Memory B cell (primary cell): ENCODE measurements around the gene ZNF366.

Source experiments
- ATAC-seq: fragments of 150-1000 bp; cut with Tn5 transposase; 2 replicates; pipeline ENCODE4 v1.10.0; 2021; ENCODE audit warnings: low read depth, mild to moderate bottlenecking, moderate library complexity
- DNase-seq, 2 donors: peaks; one replicate each; pipeline ENCODE4 v3.0.0; 2022; ENCODE audit warnings: low spot score in 2 of 2
- H3K27ac Mint-ChIP-seq: one replicate; pipeline ENCODE4 v1.8.0; 2022; ENCODE audit warnings: mild to moderate bottlenecking, moderate library complexity, mixed read lengths
- H3K27me3 Mint-ChIP-seq: one replicate; pipeline ENCODE4 v1.8.0; 2022; ENCODE audit warnings: mixed read lengths
- H3K36me3 Mint-ChIP-seq: one replicate; pipeline ENCODE4 v1.8.0; 2022; ENCODE audit warnings: mild to moderate bottlenecking, mixed read lengths
- H3K4me1 Mint-ChIP-seq: one replicate; pipeline ENCODE4 v1.8.0; 2022; ENCODE audit warnings: mixed read lengths
- H3K4me3 Mint-ChIP-seq: one replicate; pipeline ENCODE4 v1.8.0; 2022; ENCODE audit warnings: mild to moderate bottlenecking, moderate library complexity, mixed read lengths
- H3K9me3 Mint-ChIP-seq: one replicate; pipeline ENCODE4 v1.8.0; 2022; ENCODE audit warnings: mixed read lengths

The ZNF366 gene

DNA sequence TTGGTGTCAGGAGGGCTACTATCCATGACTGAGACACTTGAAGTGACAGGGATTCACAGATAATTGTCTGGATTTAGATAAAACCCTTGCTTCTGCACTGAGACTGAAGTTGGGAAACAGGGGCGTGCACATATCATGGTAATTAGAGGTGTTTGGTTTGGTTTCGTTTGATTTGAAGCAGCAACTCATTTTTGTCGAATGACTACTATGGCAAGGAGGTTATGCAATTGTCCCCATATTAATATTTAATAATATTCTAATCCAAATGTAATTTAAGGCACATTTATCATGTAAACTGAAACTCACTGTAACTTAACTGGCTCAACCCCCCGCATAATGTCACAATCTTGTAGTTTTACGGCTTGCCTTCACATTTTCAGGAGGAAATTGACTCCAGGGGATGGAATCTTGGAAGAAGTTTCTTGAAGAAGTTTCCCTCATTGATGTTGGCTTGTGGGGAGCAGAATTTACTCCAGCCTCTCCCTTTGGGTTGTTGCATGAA lies 12.5 kb downstream of the ZNF366 start:
- DNase-seq (no peak), ATAC-seq (no peak)
- H3K27ac Mint-ChIP-seq: no peak overlapping the region
- H3K9me3 Mint-ChIP-seq: no peaks in the 10 kb centered on the region
- H3K4me3 Mint-ChIP-seq: no peak overlapping the region
- H3K36me3 Mint-ChIP-seq: no peaks in the 10 kb centered on the region
- H3K27me3 Mint-ChIP-seq: peaks cover 3% of the 10 kb centered on the region
- H3K4me1 Mint-ChIP-seq: no peaks in the 10 kb centered on the region

DNA sequence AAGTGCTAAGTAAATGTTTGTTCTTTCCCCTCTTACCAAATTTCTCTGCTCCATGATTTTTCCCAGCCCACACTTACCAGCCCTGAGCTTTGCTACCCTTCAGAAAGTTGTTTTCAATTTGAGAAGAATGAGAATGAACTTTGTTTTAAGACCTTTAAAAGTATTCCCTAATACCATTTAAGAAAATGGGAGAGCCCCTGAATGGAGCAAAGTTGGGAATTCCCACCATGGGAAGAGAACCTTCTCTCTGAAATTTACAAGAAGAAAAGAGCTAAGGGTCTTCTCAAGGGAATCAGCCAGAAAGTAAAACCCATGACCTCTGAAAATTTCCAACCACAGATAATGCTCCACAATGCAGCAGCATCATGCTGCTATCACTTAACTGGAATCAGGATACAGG lies 17.7 kb downstream of the ZNF366 start:
- no peaks in the 10 kb centered on the region for H3K36me3 Mint-ChIP-seq
- H3K4me3 Mint-ChIP-seq: no peak overlapping the region
- H3K27me3 Mint-ChIP-seq: peaks cover 5% of the 10 kb centered on the region
- ATAC-seq: no peak
- no peaks in the 10 kb centered on the region for H3K9me3 Mint-ChIP-seq
- DNase-seq: no peak
- no peak overlapping the region for H3K27ac Mint-ChIP-seq
- H3K4me1 Mint-ChIP-seq: no peaks in the 10 kb centered on the region

GRCh38 chr5:72488756-72489155 lies 18.5 kb downstream of the ZNF366 start:
- Mint-ChIP-seq H3K4me1 (no peaks in the 10 kb centered on the region), H3K9me3 (no peaks in the 10 kb centered on the region), H3K4me3 (no peak overlapping the region), H3K27ac (no peak overlapping the region), H3K27me3 (peaks cover 5% of the 10 kb centered on the region), H3K36me3 (no peaks in the 10 kb centered on the region)
- DNase-seq: no peak
- ATAC-seq: no peak

DNA sequence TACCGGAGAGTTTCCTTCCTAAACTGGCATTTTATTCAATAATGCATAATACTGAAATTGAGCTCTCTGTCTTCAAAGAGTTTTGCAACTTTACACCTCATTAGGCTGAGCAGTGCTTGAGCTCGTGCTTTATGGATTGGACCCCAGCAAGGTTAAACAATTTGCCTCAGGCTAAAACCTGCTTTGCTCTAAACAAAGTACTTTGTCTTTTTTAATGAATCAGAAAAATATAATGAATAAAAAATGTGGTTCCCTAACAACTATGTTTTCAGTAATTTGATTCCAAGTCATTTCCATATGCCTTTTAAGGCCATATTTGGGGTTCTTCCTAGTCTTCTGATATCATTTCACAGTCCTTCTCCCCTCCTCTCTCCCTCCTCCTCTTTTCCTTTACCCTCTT lies 20.0 kb downstream of the ZNF366 start:
- no peak overlapping the region for H3K4me3 Mint-ChIP-seq
- no peaks in the 10 kb centered on the region for H3K9me3 Mint-ChIP-seq
- no peak for ATAC-seq
- H3K27me3 Mint-ChIP-seq: peaks cover 5% of the 10 kb centered on the region
- no peaks in the 10 kb centered on the region for H3K4me1 Mint-ChIP-seq
- no peak for DNase-seq
- no peaks in the 10 kb centered on the region for H3K36me3 Mint-ChIP-seq
- H3K27ac Mint-ChIP-seq: no peak overlapping the region

GRCh38 chr5:72486371-72486770 lies 20.8 kb downstream of the ZNF366 start:
- peaks cover 5% of the 10 kb centered on the region for H3K27me3 Mint-ChIP-seq
- H3K36me3 Mint-ChIP-seq: no peaks in the 10 kb centered on the region
- no peaks in the 10 kb centered on the region for H3K4me1 Mint-ChIP-seq
- ATAC-seq (no peak), DNase-seq (no peak)
- no peak overlapping the region for H3K27ac Mint-ChIP-seq
- H3K4me3 Mint-ChIP-seq: no peak overlapping the region
- H3K9me3 Mint-ChIP-seq: no peaks in the 10 kb centered on the region

DNA sequence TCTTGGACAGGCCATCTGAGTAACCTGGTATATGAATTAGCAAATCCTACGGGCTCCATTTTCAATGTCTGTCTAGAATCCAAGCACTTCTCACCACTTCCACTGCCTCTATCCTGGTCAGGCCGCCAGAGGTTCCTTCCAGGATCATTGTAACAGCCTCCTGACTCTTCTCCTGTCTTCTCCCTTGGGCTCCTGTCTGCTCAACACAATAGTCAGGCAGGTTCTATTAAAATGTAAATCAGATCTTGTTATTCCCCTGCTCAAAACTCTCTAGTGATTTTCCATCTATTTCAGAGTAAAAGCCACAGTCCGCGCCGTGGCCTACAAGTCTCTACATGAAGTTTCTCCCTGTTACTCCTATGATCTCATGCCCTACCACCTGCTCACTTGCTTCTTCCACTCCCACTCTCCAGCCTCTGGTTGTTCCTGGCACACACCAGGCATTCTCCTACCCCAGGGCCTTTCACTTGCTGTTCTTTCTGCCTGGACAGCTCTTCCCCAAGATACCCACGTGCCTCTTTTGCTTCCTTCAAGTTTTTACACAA lies 21.7 kb downstream of the ZNF366 start:
- DNase-seq (no peak), ATAC-seq (no peak)
- Mint-ChIP-seq H3K4me3 (no peak overlapping the region), H3K27ac (no peak overlapping the region), H3K27me3 (peaks cover 3% of the 10 kb centered on the region), H3K36me3 (no peaks in the 10 kb centered on the region), H3K4me1 (no peaks in the 10 kb centered on the region), H3K9me3 (no peaks in the 10 kb centered on the region)

DNA sequence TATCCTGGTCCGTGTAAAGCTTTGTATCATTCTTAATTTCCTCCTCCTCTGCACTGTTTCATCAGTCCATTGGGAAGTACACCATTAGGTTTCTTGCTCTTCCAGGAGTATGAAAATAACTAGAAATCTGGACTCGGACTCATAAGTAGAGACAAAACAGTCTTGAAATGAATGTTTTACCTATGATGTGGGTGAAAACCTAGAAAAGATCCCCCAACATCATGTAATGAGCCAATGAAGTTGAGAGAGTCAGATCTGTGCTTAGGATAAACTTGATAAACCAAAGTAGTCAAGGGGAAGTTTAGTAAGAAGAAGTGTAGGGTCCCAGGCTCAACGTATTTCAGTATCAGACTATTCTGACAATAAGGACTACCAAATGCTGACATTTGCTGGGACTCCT lies 25.2 kb downstream of the ZNF366 start:
- no peaks in the 10 kb centered on the region for H3K9me3 Mint-ChIP-seq
- H3K36me3 Mint-ChIP-seq: no peaks in the 10 kb centered on the region
- ATAC-seq (no peak), DNase-seq (no peak)
- H3K4me1 Mint-ChIP-seq: no peaks in the 10 kb centered on the region
- H3K27me3 Mint-ChIP-seq: peaks cover 3% of the 10 kb centered on the region
- H3K27ac Mint-ChIP-seq: no peak overlapping the region
- no peak overlapping the region for H3K4me3 Mint-ChIP-seq

GRCh38 chr5:72480841-72481240 lies 26.4 kb downstream of the ZNF366 start:
- Mint-ChIP-seq H3K4me3 (no peak overlapping the region), H3K27me3 (peaks cover 2% of the 10 kb centered on the region), H3K4me1 (no peaks in the 10 kb centered on the region), H3K9me3 (no peaks in the 10 kb centered on the region), H3K27ac (no peak overlapping the region), H3K36me3 (no peaks in the 10 kb centered on the region)
- ATAC-seq: no peak
- no peak for DNase-seq

- ATAC-seq (no peak), DNase-seq (no peak)
- Mint-ChIP-seq H3K4me1 (no peaks in the 10 kb centered on the region), H3K9me3 (no peaks in the 10 kb centered on the region), H3K4me3 (no peak overlapping the region), H3K27ac (no peak overlapping the region), H3K27me3 (no peaks in the 10 kb centered on the region), H3K36me3 (no peaks in the 10 kb centered on the region)
These were observed 27.3 kb downstream of the ZNF366 start for GRCh38 chr5:72479921-72480320.

GRCh38 chr5:72478684-72479083 lies 28.5 kb downstream of the ZNF366 start:
- no peak for ATAC-seq
- Mint-ChIP-seq H3K27ac (no peak overlapping the region), H3K36me3 (no peaks in the 10 kb centered on the region), H3K4me3 (no peak overlapping the region), H3K27me3 (peaks cover under 1% of the 10 kb centered on the region), H3K9me3 (no peaks in the 10 kb centered on the region), H3K4me1 (no peaks in the 10 kb centered on the region)
- DNase-seq: no peak

GRCh38 chr5:72478276-72478675 lies 28.9 kb downstream of the ZNF366 start:
- DNase-seq (no peak), ATAC-seq (no peak)
- H3K4me1 Mint-ChIP-seq: no peaks in the 10 kb centered on the region
- no peak overlapping the region for H3K4me3 Mint-ChIP-seq
- peaks cover 5% of the 10 kb centered on the region for H3K27me3 Mint-ChIP-seq
- no peaks in the 10 kb centered on the region for H3K9me3 Mint-ChIP-seq
- no peak overlapping the region for H3K27ac Mint-ChIP-seq
- no peaks in the 10 kb centered on the region for H3K36me3 Mint-ChIP-seq

GRCh38 chr5:72477644-72478043 lies 29.6 kb downstream of the ZNF366 start:
- Mint-ChIP-seq H3K4me1 (no peaks in the 10 kb centered on the region), H3K36me3 (no peaks in the 10 kb centered on the region), H3K27ac (no peak overlapping the region), H3K27me3 (peaks cover 7% of the 10 kb centered on the region), H3K4me3 (no peak overlapping the region), H3K9me3 (no peaks in the 10 kb centered on the region)
- DNase-seq (no peak), ATAC-seq (no peak)

DNA sequence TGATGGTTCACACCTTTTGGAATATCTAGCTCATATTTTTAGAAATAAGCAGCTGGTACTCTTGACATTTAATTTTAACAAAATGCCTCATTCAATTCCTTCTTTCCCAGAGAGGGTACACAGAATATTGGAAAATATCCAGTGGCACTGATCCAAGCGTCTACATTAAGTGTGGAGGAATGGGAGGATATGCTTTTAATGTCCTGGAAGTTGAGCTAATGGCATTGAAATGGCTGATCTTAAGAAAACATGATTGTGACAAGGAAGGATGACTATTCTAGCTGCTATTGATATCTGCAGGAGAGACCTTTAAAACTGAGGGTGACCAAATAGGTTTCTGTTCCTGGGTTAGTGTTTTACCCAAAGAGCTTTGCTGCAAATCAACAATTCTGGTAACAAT lies 30.0 kb downstream of the ZNF366 start:
- no peaks in the 10 kb centered on the region for H3K9me3 Mint-ChIP-seq
- ATAC-seq: no peak

GRCh38 chr5:72476721-72477120 lies 30.5 kb downstream of the ZNF366 start:
- Mint-ChIP-seq H3K4me3 (no peak overlapping the region), H3K36me3 (no peaks in the 10 kb centered on the region), H3K27ac (no peak overlapping the region), H3K4me1 (peaks cover 3% of the 10 kb centered on the region), H3K9me3 (no peaks in the 10 kb centered on the region), H3K27me3 (peaks cover 7% of the 10 kb centered on the region)
- DNase-seq (no peak), ATAC-seq (no peak)

More for the DNA sequence above, 30.0 kb downstream of the ZNF366 start:
- Mint-ChIP-seq H3K4me3 (no peak overlapping the region), H3K36me3 (no peaks in the 10 kb centered on the region), H3K4me1 (no peaks in the 10 kb centered on the region), H3K27ac (no peak overlapping the region), H3K27me3 (peaks cover 7% of the 10 kb centered on the region)
- no peak for DNase-seq

DNA sequence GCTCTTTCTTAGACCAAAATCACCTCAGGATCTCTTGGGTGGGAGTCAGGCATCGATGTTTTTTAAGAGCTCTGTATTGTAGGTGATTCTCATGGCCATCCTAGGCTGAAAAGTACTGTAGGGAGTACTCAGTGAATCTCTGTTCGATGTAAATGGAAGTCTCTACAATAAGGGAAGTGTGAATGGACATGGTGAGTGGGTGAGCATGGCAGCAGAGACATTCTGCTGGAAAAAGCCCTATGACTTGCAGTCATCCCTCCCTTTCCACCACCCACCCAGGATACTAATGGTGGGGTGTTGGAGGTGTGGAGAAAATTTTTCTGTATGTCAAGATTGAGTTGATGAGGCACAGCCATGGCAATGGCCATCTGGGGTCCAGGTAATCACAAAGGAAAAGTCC lies 30.9 kb downstream of the ZNF366 start:
- H3K27ac Mint-ChIP-seq: no peak overlapping the region
- H3K36me3 Mint-ChIP-seq: no peaks in the 10 kb centered on the region
- ATAC-seq (no peak), DNase-seq (no peak)
- no peak overlapping the region for H3K4me3 Mint-ChIP-seq
- H3K27me3 Mint-ChIP-seq: peaks cover 8% of the 10 kb centered on the region
- H3K4me1 Mint-ChIP-seq: peaks cover 3% of the 10 kb centered on the region
- H3K9me3 Mint-ChIP-seq: no peaks in the 10 kb centered on the region
